GM12872 (cell line): ENCODE data around the gene PTPN13.

Source experiments
- CTCF ChIP-seq: IDR thresholded peaks from 3 replicates; pipeline ENCODE4 v1.5.1; 2011; ENCODE audit warnings: low read depth, mild to moderate bottlenecking, low read length, moderate library complexity; ENCODE audit not compliant: insufficient read depth

PTPN13 gene

GRCh38 chr4:86626066-86626465, 32.0 kb downstream of the PTPN13 start:
- TF ChIP-seq CTCF, result no peak

GRCh38 chr4:86627462-86628135, 33.5 kb downstream of the PTPN13 start:
- TF ChIP-seq CTCF, result no peak

- TF ChIP-seq CTCF, result no peak
These were observed 36.5 kb downstream of the PTPN13 start for GRCh38 chr4:86630629-86631028.

GRCh38 chr4:86631166-86631565, 37.1 kb downstream of the PTPN13 start:
- no peak for TF ChIP-seq CTCF

GRCh38 chr4:86633854-86634253, 39.7 kb downstream of the PTPN13 start:
- no peak for TF ChIP-seq CTCF

DNA sequence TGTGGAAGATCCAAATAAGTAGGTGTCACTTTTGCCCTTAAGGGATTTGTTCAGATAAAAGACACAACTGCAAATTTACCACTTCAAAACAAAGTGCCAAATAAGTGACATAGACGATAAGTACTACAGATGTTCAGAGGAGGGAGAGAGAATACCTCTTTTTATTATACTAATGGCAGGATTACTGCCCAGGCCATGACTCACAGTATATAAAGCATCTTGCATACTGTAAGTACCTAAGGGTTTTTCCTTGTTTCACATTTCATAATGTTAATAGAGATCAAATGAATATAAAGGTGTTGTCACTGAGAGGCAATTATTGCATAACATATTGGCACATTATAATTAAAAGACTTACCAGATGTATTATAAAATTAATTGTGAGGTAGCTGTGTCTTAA, 46.4 kb downstream of the PTPN13 start:
- TF ChIP-seq CTCF, result no peak

- no peak for TF ChIP-seq CTCF
These were observed 47.5 kb downstream of the PTPN13 start for GRCh38 chr4:86641516-86642090.

GRCh38 chr4:86644892-86645291, 50.8 kb downstream of the PTPN13 start:
- no peak for TF ChIP-seq CTCF
